NCI-H1048 (cell line): ENCODE data around the gene ZNF276.

Experiments
- DNase-seq: peaks from one replicate; lab custom pipeline; 2025; lab: John Stamatoyannopoulos, UW

The ZNF276 gene

GRCh38 chr16:89712274-89712781, 9.0 kb upstream of the ZNF276 start:
- DNase-seq = no peak

GRCh38 chr16:89716493-89716892, 4.8 kb upstream of the ZNF276 start:
- DNase-seq = no peak

- no peak for DNase-seq
Observed at GRCh38 chr16:89716916-89717687, 4.2 kb upstream of the ZNF276 start.

- DNase-seq = no peak
Observed at GRCh38 chr16:89717688-89718505, 3.4 kb upstream of the ZNF276 start.

- no peak for DNase-seq
Observed at GRCh38 chr16:89720551-89720812, 855 bp upstream of the ZNF276 start.

GRCh38 chr16:89721546-89722391, 432 bp downstream of the ZNF276 start:
- DNase-seq = no peak

GRCh38 chr16:89722392-89723278, 1.3 kb downstream of the ZNF276 start:
- no peak for DNase-seq

GRCh38 chr16:89723279-89724250, 2.2 kb downstream of the ZNF276 start:
- DNase-seq = no peak

- DNase-seq = no peak
Observed at GRCh38 chr16:89727406-89728120, 6.2 kb downstream of the ZNF276 start.

GRCh38 chr16:89729293-89729692, 8.0 kb downstream of the ZNF276 start:
- no peak for DNase-seq

GRCh38 chr16:89729863-89730593, 8.7 kb downstream of the ZNF276 start:
- no peak for DNase-seq

GRCh38 chr16:89730610-89731234, 9.4 kb downstream of the ZNF276 start:
- DNase-seq = no peak

GRCh38 chr16:89732142-89732917, 11.0 kb downstream of the ZNF276 start:
- no peak for DNase-seq

- DNase-seq = no peak
Observed at GRCh38 chr16:89732918-89733242, 11.5 kb downstream of the ZNF276 start.

- DNase-seq = no peak
Observed at GRCh38 chr16:89733322-89733721, 12.0 kb downstream of the ZNF276 start.

GRCh38 chr16:89733792-89734191, 12.5 kb downstream of the ZNF276 start:
- DNase-seq = no peak

GRCh38 chr16:89736554-89736953, 15.2 kb downstream of the ZNF276 start:
- no peak for DNase-seq
